Activated CD4-positive, alpha-beta T cell treated with anti-CD3 and anti-CD28 coated beads, Interleukin-2, amount 50 U/mL, for 4 hours (primary cell): ENCODE data around the gene DOCK4.

Source experiments
- DNase-seq, 2 experiments: peaks; one replicate each; pipeline ENCODE4 v3.0.0-alpha.2; 2020

Gene DOCK4

GRCh38 chr7:111708072-111708471, 498.1 kb downstream of the DOCK4 start:
- DNase-seq: no peak

- no peak for DNase-seq
These were observed 500.4 kb downstream of the DOCK4 start for GRCh38 chr7:111705807-111706206.

GRCh38 chr7:111697771-111698170, 508.4 kb downstream of the DOCK4 start:
- DNase-seq: no peak

- DNase-seq: no peak
These were observed 511.8 kb downstream of the DOCK4 start for GRCh38 chr7:111694376-111694775.

- DNase-seq: no peak
These were observed 515.7 kb downstream of the DOCK4 start for GRCh38 chr7:111690364-111691111.

GRCh38 chr7:111685349-111685748, 520.9 kb downstream of the DOCK4 start:
- DNase-seq: no peak

GRCh38 chr7:111682588-111683340, 523.4 kb downstream of the DOCK4 start:
- DNase-seq: no peak

GRCh38 chr7:111681242-111681641, 525.0 kb downstream of the DOCK4 start:
- DNase-seq: no peak

- no peak for DNase-seq
These were observed 527.2 kb downstream of the DOCK4 start for GRCh38 chr7:111678986-111679385.

- no peak for DNase-seq
These were observed 527.9 kb downstream of the DOCK4 start for GRCh38 chr7:111678281-111678680.

GRCh38 chr7:111677848-111678247, 528.4 kb downstream of the DOCK4 start:
- no peak for DNase-seq

- no peak for DNase-seq
These were observed 529.4 kb downstream of the DOCK4 start for GRCh38 chr7:111676811-111677210.
